ENCODE data around the gene EMILIN2.

DNA sequence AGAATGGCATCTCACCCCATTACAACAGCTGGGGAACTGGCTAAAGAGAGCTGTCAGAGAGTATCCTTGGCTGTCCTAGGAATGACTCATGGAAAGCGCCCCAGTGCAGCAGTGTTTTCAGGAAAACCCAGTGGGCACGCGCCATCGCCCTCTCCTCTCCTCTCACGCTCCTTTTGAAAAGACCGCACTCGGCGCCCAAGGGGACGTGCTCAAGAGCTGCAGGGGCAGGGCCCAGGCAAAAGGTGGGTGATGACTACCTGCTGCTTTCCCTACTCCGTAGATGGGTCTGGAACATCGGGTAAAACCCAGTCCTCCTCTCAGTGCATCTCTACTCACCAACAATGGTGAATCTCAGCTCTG lies 68.1 kb downstream of the EMILIN2 start:
- no peak for TF ChIP-seq EZH2 (IDR thresholded peaks at IDR 0.05; ENCODE audit: borderline replicate concordance, insufficient read depth, low read depth, low read length, poor library complexity, severe bottlenecking)
- TF ChIP-seq, protein P1, sequence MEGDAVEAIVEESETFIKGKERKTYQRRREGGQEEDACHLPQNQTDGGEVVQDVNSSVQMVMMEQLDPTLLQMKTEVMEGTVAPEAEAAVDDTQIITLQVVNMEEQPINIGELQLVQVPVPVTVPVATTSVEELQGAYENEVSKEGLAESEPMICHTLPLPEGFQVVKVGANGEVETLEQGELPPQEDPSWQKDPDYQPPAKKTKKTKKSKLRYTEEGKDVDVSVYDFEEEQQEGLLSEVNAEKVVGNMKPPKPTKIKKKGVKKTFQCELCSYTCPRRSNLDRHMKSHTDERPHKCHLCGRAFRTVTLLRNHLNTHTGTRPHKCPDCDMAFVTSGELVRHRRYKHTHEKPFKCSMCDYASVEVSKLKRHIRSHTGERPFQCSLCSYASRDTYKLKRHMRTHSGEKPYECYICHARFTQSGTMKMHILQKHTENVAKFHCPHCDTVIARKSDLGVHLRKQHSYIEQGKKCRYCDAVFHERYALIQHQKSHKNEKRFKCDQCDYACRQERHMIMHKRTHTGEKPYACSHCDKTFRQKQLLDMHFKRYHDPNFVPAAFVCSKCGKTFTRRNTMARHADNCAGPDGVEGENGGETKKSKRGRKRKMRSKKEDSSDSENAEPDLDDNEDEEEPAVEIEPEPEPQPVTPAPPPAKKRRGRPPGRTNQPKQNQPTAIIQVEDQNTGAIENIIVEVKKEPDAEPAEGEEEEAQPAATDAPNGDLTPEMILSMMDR (IDR thresholded peaks at IDR 0.05), result no peak
